Adrenal gland (tissue), 5 donors: ENCODE data around the gene AFF1.

ENCODE experiments used
- CTCF ChIP-seq, 6 experiments: fragments of 450-650 bp in 4 of 6; fragments of 200-600 bp in 2 of 6; sonication (generic) in 1 of 6; IDR thresholded peaks; 1 replicate in 5 of 6; 2 replicates in 1 of 6; pipeline versions ENCODE4 v1.5.1 to v1.8.0; 2016 to 2021; ENCODE audit warnings: antibody characterized with exemption in 6 of 6, mild to moderate bottlenecking in 2 of 6, moderate library complexity in 1 of 6
- POLR2A ChIP-seq, 2 donors: fragments of 450-650 bp; IDR thresholded peaks; one replicate each; pipeline ENCODE4 v1.6.1; 2017; ENCODE audit warnings: antibody characterized with exemption in 2 of 2, mild to moderate bottlenecking in 2 of 2, moderate library complexity in 1 of 2
- donor health status: DM: no; HTN: no; CAD: no.

- TF ChIP-seq POLR2A (IDR thresholded peaks at IDR 0.05) (no peak), CTCF (IDR thresholded peaks at IDR 0.05) (no peak)
Observed at GRCh38 chr4:87087015-87087414, 152.2 kb downstream of the AFF1 start.
